Stomach smooth muscle (tissue), 2 donors: Measurements from ENCODE around the gene TRIP13.

Source experiments
- H3K27ac ChIP-seq: one replicate; pipeline ENCODE4 v1.7.0; 2013; ENCODE audit warnings: mild to moderate bottlenecking, low read length, inconsistent platforms
- H3K27me3 ChIP-seq, 2 donors: one replicate each; pipeline ENCODE4 v1.7.0; 2013; ENCODE audit warnings: low read length in 2 of 2; ENCODE audit not compliant: insufficient read depth in 2 of 2, control insufficient read depth in 1 of 2
- H3K36me3 ChIP-seq, 2 donors: one replicate each; pipeline ENCODE4 v1.7.0; 2013; ENCODE audit warnings: low read length in 2 of 2; ENCODE audit not compliant: control insufficient read depth in 2 of 2, insufficient read depth in 2 of 2
- H3K4me1 ChIP-seq: one replicate; pipeline ENCODE4 v1.7.0; 2013; ENCODE audit warnings: low read length; ENCODE audit not compliant: control insufficient read depth, insufficient read depth
- H3K4me3 ChIP-seq, 2 donors: one replicate each; pipeline ENCODE4 v1.7.0; 2013; ENCODE audit warnings: low read length in 2 of 2
- H3K9ac ChIP-seq, 2 donors: one replicate each; pipeline ENCODE4 v1.7.0; 2013; ENCODE audit warnings: low read length in 2 of 2, mild to moderate bottlenecking in 1 of 2
- H3K9me3 ChIP-seq, 2 donors: one replicate each; pipeline ENCODE4 v1.7.0; 2013; ENCODE audit warnings: low read length in 2 of 2; ENCODE audit not compliant: control insufficient read depth in 2 of 2
- donor health status: healthy.
- donor health status: Pancreatic carcinoma.

The TRIP13 gene

DNA sequence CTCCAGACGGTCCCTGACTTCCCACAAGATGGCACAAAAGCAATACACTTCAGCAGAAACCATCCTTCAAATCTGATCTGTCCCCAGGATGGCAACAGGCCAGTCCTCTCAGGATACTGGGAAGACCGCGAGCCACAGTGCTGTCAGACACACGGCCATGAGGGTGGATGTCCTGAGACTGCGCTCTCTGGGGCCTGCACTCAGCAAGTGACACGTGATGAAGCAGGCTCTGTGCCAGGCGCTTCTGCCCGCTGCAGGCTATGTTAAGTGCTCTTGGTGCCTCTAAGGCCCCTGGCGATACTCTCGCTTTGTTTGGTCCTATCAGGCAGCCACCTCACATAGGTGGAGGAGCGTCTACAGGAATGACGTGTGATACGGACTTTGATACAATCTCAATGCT, 7.2 kb upstream of the TRIP13 start:
- no peak overlapping the region for H3K27ac ChIP-seq
- H3K36me3 ChIP-seq = peaks cover 69 to 84% of the 10 kb centered on the region in 2 donors

DNA sequence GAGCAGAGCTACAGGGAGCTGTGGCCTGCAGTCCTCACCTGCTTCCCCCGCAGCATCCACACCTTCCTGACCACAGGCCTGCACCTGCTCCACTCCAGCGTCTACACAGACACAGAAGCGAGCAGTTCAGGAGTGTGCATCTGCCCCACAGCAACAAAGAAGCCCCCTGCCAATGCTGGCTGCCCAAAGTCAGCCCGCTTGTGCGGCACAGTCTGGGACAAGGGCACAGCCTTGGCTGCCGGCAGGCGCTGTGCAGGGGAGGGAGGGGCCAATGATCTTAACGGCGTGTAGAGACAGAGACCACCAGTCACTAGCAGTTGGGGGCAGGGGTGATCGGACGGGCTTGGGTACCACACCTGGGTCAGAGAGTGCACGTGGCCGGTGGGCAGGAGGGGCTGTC, 6.6 kb upstream of the TRIP13 start:
- H3K36me3 ChIP-seq = peaks cover 66 to 84% of the 10 kb centered on the region in 2 donors
- no peak overlapping the region for H3K27ac ChIP-seq
- peaks cover 1% of the 10 kb centered on the region for H3K4me1 ChIP-seq
- no peak overlapping the region for H3K4me3 ChIP-seq
- no peaks in the 10 kb centered on the region for H3K9me3 ChIP-seq
- no peak overlapping the region for H3K9ac ChIP-seq
- H3K27me3 ChIP-seq = no peaks in the 10 kb centered on the region

More for the DNA sequence above, 7.2 kb upstream of the TRIP13 start:
- Histone ChIP-seq H3K4me3 (no peak overlapping the region), H3K27me3 (no peaks in the 10 kb centered on the region), H3K9me3 (no peaks in the 10 kb centered on the region), H3K4me1 (no peaks in the 10 kb centered on the region), H3K9ac (no peak overlapping the region)

DNA sequence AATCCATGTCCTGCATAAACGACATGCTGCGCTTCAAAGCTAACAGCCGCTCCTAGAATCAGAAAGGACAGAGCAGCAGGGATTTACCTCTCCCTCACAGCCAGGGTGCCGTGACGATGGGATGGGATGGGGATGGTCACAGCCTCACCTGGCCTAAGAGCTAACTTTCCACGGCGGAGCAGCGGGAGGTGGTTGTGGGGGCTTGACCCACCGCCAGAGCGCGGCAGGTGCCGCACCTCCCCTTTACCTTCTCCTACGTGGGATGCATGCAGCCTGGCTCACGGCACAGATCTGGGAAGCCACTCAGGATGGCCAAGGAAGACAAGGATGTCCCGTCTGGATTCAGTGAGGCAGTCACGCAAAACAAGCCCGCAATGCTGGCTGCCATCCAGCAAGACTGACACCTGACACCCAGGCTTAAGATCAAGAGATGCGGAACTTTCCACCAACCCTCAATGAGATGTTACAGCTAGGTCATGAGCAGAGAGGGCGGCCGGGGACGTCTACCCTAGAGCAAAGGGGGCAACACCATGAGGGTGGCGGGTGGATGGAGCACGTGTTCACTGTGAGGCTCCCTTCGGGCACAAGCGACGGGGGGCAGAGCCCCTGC, 5.9 kb upstream of the TRIP13 start:
- Histone ChIP-seq H3K4me3 (no peak overlapping the region), H3K27me3 (no peaks in the 10 kb centered on the region), H3K4me1 (peaks cover 9% of the 10 kb centered on the region), H3K36me3 (peaks cover 59 to 78% of the 10 kb centered on the region in 2 donors), H3K9me3 (no peaks in the 10 kb centered on the region), H3K27ac (no peak overlapping the region), H3K9ac (no peak overlapping the region)

DNA sequence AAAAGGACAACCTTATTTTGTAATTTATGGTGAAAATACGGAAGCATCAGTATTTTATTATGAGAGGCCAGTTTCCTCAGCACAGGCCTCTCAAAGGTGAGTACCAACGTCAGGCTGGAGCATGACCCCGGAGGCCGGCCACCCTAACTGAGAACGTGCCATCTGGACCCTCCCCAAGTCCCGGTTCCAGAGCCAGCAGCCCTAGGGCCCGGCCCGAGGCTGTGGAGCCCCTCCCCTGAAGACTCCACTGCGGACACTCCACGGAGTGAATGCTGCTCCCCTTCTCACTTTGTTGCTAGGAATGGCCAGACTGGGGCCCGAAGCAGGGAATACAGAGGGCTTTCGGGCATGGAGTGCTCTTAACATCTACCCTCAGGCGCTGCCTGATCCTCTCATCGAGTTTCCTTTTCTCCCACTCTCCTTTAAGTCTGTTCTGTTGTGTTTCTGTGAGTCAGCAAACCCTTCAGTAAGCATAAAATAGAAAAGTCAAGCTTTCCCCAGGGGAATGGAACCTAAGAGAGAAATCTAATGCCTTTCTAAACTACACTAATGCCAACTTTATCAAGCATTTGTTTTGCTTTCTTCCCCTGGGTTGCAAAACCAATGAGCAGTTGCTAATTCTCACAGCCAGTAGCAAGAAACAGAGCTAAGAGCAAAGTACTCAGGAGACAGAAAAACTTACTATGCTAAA, 4.6 kb upstream of the TRIP13 start:
- H3K27ac ChIP-seq = no peak overlapping the region
- H3K9ac ChIP-seq = no peak overlapping the region
- no peaks in the 10 kb centered on the region for H3K9me3 ChIP-seq
- no peaks in the 10 kb centered on the region for H3K27me3 ChIP-seq
- peaks cover 18% of the 10 kb centered on the region for H3K4me1 ChIP-seq
- no peak overlapping the region for H3K4me3 ChIP-seq
- peaks cover 53 to 67% of the 10 kb centered on the region in 2 donors for H3K36me3 ChIP-seq

DNA sequence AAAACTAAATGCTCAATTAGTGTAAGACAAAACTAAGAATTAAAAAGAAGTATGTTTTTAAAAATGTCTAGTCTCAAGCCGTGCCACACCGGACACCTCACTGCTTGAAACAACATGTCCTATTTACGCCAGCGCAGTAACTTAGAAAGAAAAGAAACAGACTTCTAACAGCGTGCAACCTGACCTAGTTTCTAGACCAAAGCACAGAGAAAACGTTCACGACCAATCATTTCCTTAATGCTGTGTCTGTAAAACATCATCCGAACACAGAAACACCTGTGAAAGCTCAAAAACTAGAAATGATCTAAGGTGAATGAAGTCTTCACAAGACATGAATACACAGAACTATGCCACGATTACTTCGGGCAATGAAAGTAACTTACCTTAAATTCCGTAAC, 4.0 kb upstream of the TRIP13 start:
- peaks cover 24% of the 10 kb centered on the region for H3K4me1 ChIP-seq
- peaks cover 48 to 62% of the 10 kb centered on the region in 2 donors for H3K36me3 ChIP-seq
- no peaks in the 10 kb centered on the region for H3K27me3 ChIP-seq
- H3K9me3 ChIP-seq = no peaks in the 10 kb centered on the region
- no peak overlapping the region for H3K9ac ChIP-seq
- H3K27ac ChIP-seq = no peak overlapping the region
- no peak overlapping the region for H3K4me3 ChIP-seq

DNA sequence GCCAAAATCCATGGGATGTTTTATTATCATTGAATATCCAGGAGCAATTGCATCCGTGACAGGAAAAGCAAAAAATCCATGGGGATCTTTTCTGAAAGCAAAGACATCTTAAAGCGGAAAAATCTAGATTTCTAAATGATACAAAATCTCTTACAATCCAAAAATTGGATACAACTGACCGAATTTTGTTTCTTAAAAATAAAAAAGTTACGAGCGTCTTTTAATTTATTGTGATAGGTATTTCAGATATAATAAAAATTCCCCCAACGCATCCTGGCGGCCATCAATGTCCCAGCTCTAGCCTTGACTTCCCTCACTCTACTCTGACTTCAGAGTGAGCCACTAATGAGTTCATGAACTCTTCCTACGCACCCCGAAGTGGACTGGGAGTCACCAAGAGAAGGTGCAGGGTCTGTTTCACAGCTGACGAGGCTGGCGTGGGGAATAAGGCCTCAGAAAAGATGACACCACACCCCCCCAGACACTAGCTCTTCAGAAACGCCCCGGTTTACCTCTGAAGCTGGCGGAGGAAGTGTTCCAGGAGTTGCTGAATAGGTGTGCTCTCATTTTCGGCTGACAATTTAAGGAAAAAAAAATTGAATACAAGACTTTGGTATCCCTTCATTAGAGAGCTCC, 3.5 kb upstream of the TRIP13 start:
- no peaks in the 10 kb centered on the region for H3K9me3 ChIP-seq
- no peak overlapping the region for H3K4me3 ChIP-seq
- H3K36me3 ChIP-seq = peaks cover 44 to 57% of the 10 kb centered on the region in 2 donors
- no peak overlapping the region for H3K27ac ChIP-seq
- no peak overlapping the region for H3K9ac ChIP-seq
- H3K4me1 ChIP-seq = peaks cover 24% of the 10 kb centered on the region
- no peaks in the 10 kb centered on the region for H3K27me3 ChIP-seq

DNA sequence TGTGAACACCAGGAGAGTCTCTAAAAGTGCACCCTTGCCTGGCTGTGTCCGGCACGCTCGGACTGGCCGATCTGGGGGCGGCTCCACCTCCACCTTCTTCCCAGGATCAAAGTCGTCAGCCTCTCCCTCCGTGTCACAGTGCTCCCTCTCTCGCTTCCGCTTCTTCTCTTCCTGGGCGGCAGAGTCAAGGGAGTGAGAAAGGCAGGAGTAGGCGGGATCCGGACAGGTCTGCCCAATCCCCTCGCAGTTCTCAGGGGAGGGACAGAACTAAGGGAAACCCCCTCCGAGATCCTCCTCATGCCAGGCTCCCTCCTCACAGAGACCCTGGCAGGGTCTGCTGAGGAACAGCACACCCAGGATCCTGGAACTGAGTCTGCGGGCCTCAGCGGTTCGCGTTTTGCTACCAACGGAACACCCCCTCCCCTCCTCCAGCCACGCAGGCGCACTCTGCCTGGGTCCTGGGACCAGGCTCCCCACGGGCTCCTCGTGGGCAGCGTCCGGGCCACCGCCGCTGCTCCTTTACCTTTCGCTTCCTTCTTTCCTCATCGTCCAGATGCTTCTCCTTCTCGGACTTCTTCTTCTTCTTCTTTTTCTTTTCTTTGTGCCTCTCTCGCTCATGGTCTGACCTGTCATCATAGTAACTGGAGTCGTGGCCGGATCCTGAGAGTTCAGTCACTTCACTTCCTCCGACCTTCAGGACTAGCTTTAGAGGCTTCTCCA, 1.4 kb upstream of the TRIP13 start:
- Histone ChIP-seq H3K27me3 (no peaks in the 10 kb centered on the region), H3K36me3 (peaks cover 26 to 40% of the 10 kb centered on the region in 2 donors)

DNA sequence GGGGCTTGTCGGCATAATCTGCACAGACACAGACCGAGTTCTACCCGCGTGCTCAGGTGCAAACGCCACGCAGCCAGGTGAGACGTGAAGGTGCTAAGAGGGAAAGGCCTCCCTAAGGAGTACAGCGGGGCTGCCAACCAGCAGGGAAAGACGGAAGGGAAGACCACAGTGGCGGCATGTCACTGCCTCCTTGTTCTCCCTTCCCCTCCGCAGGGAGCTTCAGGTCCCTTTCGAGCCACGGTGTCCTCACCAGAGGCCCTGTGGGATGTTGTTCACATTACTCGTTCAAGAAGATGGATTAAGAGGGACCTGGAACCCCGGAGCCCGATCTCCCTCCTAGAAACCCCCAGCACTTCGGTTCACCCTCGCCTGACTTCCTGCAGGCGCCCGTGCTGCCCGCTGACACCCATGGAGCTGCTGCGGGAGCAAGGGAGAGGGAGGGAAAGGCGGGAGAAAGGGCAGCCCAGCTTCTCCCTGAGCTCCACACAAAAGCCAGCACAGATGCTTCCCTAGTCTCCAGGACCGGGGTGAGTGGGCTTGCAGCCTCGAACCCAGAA, 769 bp upstream of the TRIP13 start:
- Histone ChIP-seq H3K36me3 (peaks cover 20 to 34% of the 10 kb centered on the region in 2 donors), H3K27ac (peak overlapping the region; percentile 49), H3K27me3 (no peaks in the 10 kb centered on the region), H3K9ac (peak overlapping the region; percentile 83 to 84), H3K9me3 (no peaks in the 10 kb centered on the region), H3K4me1 (peaks cover 24% of the 10 kb centered on the region), H3K4me3 (peak overlapping the region; percentile 90 to 91)

More for the DNA sequence above, 1.4 kb upstream of the TRIP13 start:
- peak overlapping the region; percentile 83 to 84 for H3K9ac ChIP-seq
- H3K27ac ChIP-seq = no peak overlapping the region
- H3K4me1 ChIP-seq = peaks cover 24% of the 10 kb centered on the region
- H3K4me3 ChIP-seq = peak overlapping the region; percentile 90 to 91
- H3K9me3 ChIP-seq = no peaks in the 10 kb centered on the region

DNA sequence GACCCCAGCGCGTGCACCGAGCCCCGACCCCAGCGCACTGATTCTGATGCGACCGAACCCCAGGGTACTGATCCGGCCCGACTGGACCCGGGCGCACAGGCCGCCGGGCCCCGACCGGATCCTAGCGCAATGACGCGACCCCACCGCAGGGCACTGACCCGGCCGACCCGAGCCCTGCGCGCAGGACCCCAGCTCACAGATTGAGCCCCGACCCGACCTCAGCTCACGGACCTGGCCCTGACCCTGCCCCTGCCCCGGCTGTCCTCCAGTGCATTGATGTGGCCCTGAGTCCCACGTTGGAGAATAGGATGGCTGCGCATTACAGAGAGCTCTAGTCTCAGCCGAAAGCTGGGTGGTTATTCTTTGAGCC, 438 bp downstream of the TRIP13 start:
- peaks cover 16 to 25% of the 10 kb centered on the region in 2 donors for H3K36me3 ChIP-seq
- peaks cover 24% of the 10 kb centered on the region for H3K4me1 ChIP-seq
- no peaks in the 10 kb centered on the region for H3K9me3 ChIP-seq
- no peaks in the 10 kb centered on the region for H3K27me3 ChIP-seq
- H3K4me3 ChIP-seq = peak overlapping the region; percentile 90 to 91
- H3K9ac ChIP-seq = no peak overlapping the region
- no peak overlapping the region for H3K27ac ChIP-seq

DNA sequence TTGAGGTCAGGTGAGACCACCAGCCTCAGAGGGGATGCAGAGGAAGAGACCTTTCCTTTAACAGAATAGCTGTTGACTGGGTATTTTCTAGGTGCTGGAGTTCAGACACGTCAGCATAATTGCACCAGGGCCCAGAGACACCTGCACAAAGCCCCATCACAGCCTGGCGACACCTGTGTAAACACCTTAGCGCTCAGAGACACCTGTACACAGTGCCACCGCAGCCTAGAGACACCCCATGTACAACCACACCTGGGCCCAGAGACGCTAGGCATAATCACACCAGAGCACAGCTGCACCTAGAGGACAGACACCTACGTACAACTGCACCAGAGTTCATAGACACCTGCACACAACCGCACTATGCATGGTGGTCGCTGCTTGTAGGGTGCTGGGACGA, 1.0 kb downstream of the TRIP13 start:
- Histone ChIP-seq H3K36me3 (peaks cover 14 to 19% of the 10 kb centered on the region in 2 donors), H3K27ac (no peak overlapping the region), H3K9ac (no peak overlapping the region), H3K4me1 (peaks cover 24% of the 10 kb centered on the region), H3K4me3 (no peak overlapping the region), H3K27me3 (no peaks in the 10 kb centered on the region), H3K9me3 (no peaks in the 10 kb centered on the region)
